GM23338 (cell line): ENCODE data around the gene GADD45A. TPM values are rescaled to one million over a fixed set of nuclear protein-coding genes. Genes with fewer than 3 reads are reported as not detected.

Experiments used
- ATAC-seq: fragments of 200-7000 bp; cut with Tn5 transposase; 3 replicates; pipeline ENCODE4 v1.9.1; 2020
- DNase-seq: peaks from one replicate; pipeline ENCODE4 v3.0.0-alpha.2; 2015; ENCODE audit warnings: low spot score
- H2AFZ ChIP-seq: fragments of 200-600 bp; sonication (generic); 2 replicates; pipeline ENCODE4 v1.8.0; 2016; ENCODE audit warnings: antibody characterized with exemption, mild to moderate bottlenecking, moderate library complexity
- H3F3A ChIP-seq: fragments of 200-600 bp; sonication (generic); replicated peaks from 2 replicates; pipeline ENCODE4 v1.8.0; 2017; ENCODE audit warnings: antibody characterized with exemption, mixed run types, low read depth
- H3K27ac ChIP-seq: fragments of 200-600 bp; sonication (generic); 2 replicates; pipeline ENCODE4 v1.6.1; 2016; ENCODE audit warnings: low read depth
- H3K27me3 ChIP-seq: fragments of 200-600 bp; sonication (generic); 2 replicates; pipeline ENCODE4 v1.8.0; 2016; ENCODE audit warnings: mild to moderate bottlenecking, mixed run types, moderate library complexity; ENCODE audit not compliant: insufficient read depth
- H3K36me3 ChIP-seq: fragments of 200-600 bp; sonication (generic); 2 replicates; pipeline ENCODE4 v1.8.0; 2016; ENCODE audit warnings: mild to moderate bottlenecking; ENCODE audit not compliant: insufficient read depth
- H3K4me1 ChIP-seq: fragments of 200-600 bp; sonication (generic); 2 replicates; pipeline ENCODE4 v1.8.0; 2016; ENCODE audit warnings: mild to moderate bottlenecking, moderate library complexity; ENCODE audit not compliant: insufficient read depth
- H3K4me2 ChIP-seq: fragments of 200-600 bp; sonication (generic); 2 replicates; pipeline ENCODE4 v1.7.1; 2017; ENCODE audit warnings: mixed run types
- H3K4me3 ChIP-seq: fragments of 200-600 bp; sonication (generic); 2 replicates; pipeline ENCODE4 v1.6.1; 2016; ENCODE audit warnings: mixed run types
- H3K79me2 ChIP-seq: fragments of 200-600 bp; sonication (generic); replicated peaks from 2 replicates; pipeline ENCODE4 v1.8.0; 2017; ENCODE audit warnings: mild to moderate bottlenecking; ENCODE audit not compliant: insufficient read depth
- H3K9me2 ChIP-seq: fragments of 200-600 bp; sonication (generic); 2 replicates; pipeline ENCODE4 v1.8.0; 2017; ENCODE audit not compliant: insufficient read depth
- H4K20me1 ChIP-seq: fragments of 200-600 bp; sonication (generic); replicated peaks from 2 replicates; pipeline ENCODE4 v1.8.0; 2017; ENCODE audit warnings: mild to moderate bottlenecking; ENCODE audit not compliant: insufficient read depth
- H3K27ac Mint-ChIP-seq: 2 replicates; pipeline ENCODE4 v1.8.0; 2020; ENCODE audit warnings: inconsistent platforms, mild to moderate bottlenecking, moderate library complexity, mixed read lengths
- H3K27me3 Mint-ChIP-seq: 3 replicates; pipeline ENCODE4 v1.8.0; 2022; ENCODE audit warnings: low read depth, mild to moderate bottlenecking, moderate library complexity, mixed read lengths, inconsistent platforms; ENCODE audit not compliant: insufficient read depth, poor library complexity
- H3K36me3 Mint-ChIP-seq: 3 replicates; pipeline ENCODE4 v1.8.0; 2021; ENCODE audit warnings: low read depth, mild to moderate bottlenecking, inconsistent platforms, moderate library complexity, mixed read lengths
- H3K4me1 Mint-ChIP-seq: 3 replicates; pipeline ENCODE4 v1.8.0; 2020; ENCODE audit warnings: mild to moderate bottlenecking, inconsistent platforms, mixed read lengths
- H3K4me3 Mint-ChIP-seq: 3 replicates; pipeline ENCODE4 v1.8.0; 2021; ENCODE audit warnings: moderate library complexity, mild to moderate bottlenecking, inconsistent platforms, mixed read lengths
- H3K9me3 Mint-ChIP-seq: 3 replicates; pipeline ENCODE4 v1.8.0; 2020; ENCODE audit warnings: moderate library complexity, mild to moderate bottlenecking, inconsistent platforms, mixed read lengths
- EZH2 ChIP-seq: fragments of 200-600 bp; sonication (generic); IDR thresholded peaks from one replicate; pipeline ENCODE4 v1.8.0; 2017; ENCODE audit warnings: antibody characterized with exemption, mild to moderate bottlenecking, low read depth; ENCODE audit not compliant: unreplicated experiment
- EZH2phosphoT487 ChIP-seq: fragments of 200-600 bp; sonication (generic); IDR thresholded peaks from one replicate; pipeline ENCODE4 v1.8.1; 2018; ENCODE audit warnings: antibody characterized with exemption; ENCODE audit not compliant: unreplicated experiment
- JUNB ChIP-seq: IDR thresholded peaks from one replicate; pipeline ENCODE4 v1.6.1; 2016; ENCODE audit warnings: antibody characterized with exemption; ENCODE audit not compliant: unreplicated experiment
- POLR2AphosphoS5 ChIP-seq: IDR thresholded peaks from 2 replicates; pipeline ENCODE4 v1.6.1; 2016; ENCODE audit warnings: antibody characterized with exemption, low read depth
- REST ChIP-seq: IDR thresholded peaks from one replicate; pipeline ENCODE4 v1.6.1; 2018; ENCODE audit warnings: antibody characterized with exemption; ENCODE audit not compliant: unreplicated experiment
- ZNF331 ChIP-seq: fragments of 250-450 bp; sonication (Bioruptor Pico); IDR thresholded peaks from 2 replicates; pipeline ENCODE4 v1.5.0; 2020; ENCODE audit warnings: low read depth, mild to moderate bottlenecking, moderate library complexity
- polyA plus RNA-seq: library from polyadenylated mRNA; unstranded; fragments of >200 nt; fragmentation: Nextera tagmentation; extraction: Ambion mirVana; gene quantifications from 2 replicates; pipeline ENCODE4 v1.2.1, GENCODE V29; 2016
- total RNA-seq: library from RNA; depleted of rRNA; stranded (reverse); fragments of >200 nt; shearing (Covaris generic); gene quantifications from 2 replicates; pipeline ENCODE4 v1.2.3, GENCODE V29; 2014
- TF ChIP-seq, protein P1 (sequence below), 2 experiments: fragments of 200-600 bp in 1 of 2; sonication (generic) in 1 of 2; conservative IDR thresholded peaks; 2 replicates each; pipeline versions ENCODE4 v1.5.1 to v1.6.1; 2016 to 2017; ENCODE audit warnings: antibody characterized with exemption in 2 of 2, low read depth in 2 of 2, mild to moderate bottlenecking in 2 of 2, moderate library complexity in 1 of 2

Gene GADD45A
- total and polyA plus RNA-seq, 2 experiments from 2014 or later = 25.9 to 39.5 TPM

GRCh38 chr1:67735206-67735605 lies 50.2 kb downstream of the GADD45A start:
- no peak for ATAC-seq
- Mint-ChIP-seq H3K36me3 (no peaks in the 10 kb centered on the region), H3K4me1 (peaks cover 32% of the 10 kb centered on the region), H3K9me3 (no peaks in the 10 kb centered on the region), H3K27me3 (peaks cover 2% of the 10 kb centered on the region), H3K27ac (no peak overlapping the region), H3K4me3 (no peak overlapping the region)
- H3K27ac ChIP-seq = no peak overlapping the region
- H3K36me3 ChIP-seq = no peaks in the 10 kb centered on the region
- no peaks in the 10 kb centered on the region for H3K79me2 ChIP-seq
- H3F3A ChIP-seq = no peaks in the 10 kb centered on the region
- no peak for TF ChIP-seq ZNF331 (CRISPR knock-in tag)
- TF ChIP-seq REST = no peak
- no peak for TF ChIP-seq EZH2phosphoT487
- TF ChIP-seq JUNB = no peak
- TF ChIP-seq POLR2AphosphoS5 = no peak
- TF ChIP-seq, protein P1, sequence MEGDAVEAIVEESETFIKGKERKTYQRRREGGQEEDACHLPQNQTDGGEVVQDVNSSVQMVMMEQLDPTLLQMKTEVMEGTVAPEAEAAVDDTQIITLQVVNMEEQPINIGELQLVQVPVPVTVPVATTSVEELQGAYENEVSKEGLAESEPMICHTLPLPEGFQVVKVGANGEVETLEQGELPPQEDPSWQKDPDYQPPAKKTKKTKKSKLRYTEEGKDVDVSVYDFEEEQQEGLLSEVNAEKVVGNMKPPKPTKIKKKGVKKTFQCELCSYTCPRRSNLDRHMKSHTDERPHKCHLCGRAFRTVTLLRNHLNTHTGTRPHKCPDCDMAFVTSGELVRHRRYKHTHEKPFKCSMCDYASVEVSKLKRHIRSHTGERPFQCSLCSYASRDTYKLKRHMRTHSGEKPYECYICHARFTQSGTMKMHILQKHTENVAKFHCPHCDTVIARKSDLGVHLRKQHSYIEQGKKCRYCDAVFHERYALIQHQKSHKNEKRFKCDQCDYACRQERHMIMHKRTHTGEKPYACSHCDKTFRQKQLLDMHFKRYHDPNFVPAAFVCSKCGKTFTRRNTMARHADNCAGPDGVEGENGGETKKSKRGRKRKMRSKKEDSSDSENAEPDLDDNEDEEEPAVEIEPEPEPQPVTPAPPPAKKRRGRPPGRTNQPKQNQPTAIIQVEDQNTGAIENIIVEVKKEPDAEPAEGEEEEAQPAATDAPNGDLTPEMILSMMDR (conservative IDR thresholded peaks at IDR 0.05; ENCODE audit: low read depth in 2 of 2) = no peak
- no peak for TF ChIP-seq EZH2
- H4K20me1 ChIP-seq = no peaks in the 10 kb centered on the region
- no peaks in the 10 kb centered on the region for H3K9me2 ChIP-seq
- no peaks in the 10 kb centered on the region for H3K27me3 ChIP-seq
- H2AFZ ChIP-seq = no peak overlapping the region
- no peak overlapping the region for H3K4me3 ChIP-seq
- no peak overlapping the region for H3K4me2 ChIP-seq
- peaks cover 20% of the 10 kb centered on the region; the same call in 1 of the 2 replicates for H3K4me1 ChIP-seq
- DNase-seq = no peak

DNA sequence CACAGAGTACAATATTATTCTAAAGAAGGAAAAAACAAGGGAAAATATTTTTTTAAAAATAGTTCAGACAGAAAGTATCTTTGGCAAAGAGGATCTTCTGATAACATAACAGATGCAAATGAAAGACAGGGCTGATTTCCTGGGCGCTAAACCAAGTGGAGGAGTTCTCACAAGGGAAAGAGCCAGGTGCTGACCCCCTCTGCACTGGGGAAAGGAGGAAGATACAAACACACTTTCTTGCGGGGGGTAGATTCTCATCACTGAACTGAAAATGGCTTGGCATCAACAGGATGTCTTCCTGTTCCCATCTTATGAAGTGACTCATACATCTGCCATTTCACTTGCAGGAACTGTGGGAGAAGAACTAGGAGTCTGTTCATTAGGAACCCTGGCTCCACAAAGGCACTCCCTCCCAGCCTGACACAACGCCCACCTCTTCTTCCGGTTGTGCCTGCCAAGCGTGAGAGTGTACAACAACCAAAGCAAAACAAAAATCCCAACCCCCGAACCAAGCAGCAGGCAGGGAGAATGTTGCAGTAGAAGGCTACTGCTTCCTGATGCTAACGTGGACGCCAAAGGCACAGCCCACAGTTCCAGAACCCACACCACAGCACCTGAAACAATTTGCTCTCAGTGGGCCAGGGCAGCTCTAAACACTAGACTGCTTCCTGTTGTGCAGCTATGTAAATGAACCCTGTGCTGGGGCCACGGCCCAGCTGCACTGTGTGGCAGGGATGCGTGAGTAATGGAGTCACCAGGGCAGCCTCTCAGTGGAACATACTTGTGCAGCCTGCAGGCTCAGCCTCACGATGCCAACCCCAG lies 51.0 kb downstream of the GADD45A start:
- no peaks in the 10 kb centered on the region for H3K79me2 ChIP-seq
- Mint-ChIP-seq H3K27me3 (peaks cover 2% of the 10 kb centered on the region), H3K36me3 (no peaks in the 10 kb centered on the region), H3K4me1 (peaks cover 30% of the 10 kb centered on the region), H3K27ac (no peak overlapping the region; the same call in 1 of the 2 replicates), H3K9me3 (no peaks in the 10 kb centered on the region), H3K4me3 (no peak overlapping the region)
- H3K4me1 ChIP-seq = peaks cover 20% of the 10 kb centered on the region; the same call in 1 of the 2 replicates
- H4K20me1 ChIP-seq = no peaks in the 10 kb centered on the region
- no peaks in the 10 kb centered on the region for H3F3A ChIP-seq
- H3K36me3 ChIP-seq = no peaks in the 10 kb centered on the region
- H3K4me2 ChIP-seq = peak overlapping the region; percentile 32; the same call in 1 of the 2 replicates
- H2AFZ ChIP-seq = no peak overlapping the region
- peak; percentile 72 for ATAC-seq
- no peak overlapping the region for H3K4me3 ChIP-seq
- H3K27ac ChIP-seq = peak overlapping the region; percentile 1; the same call in 1 of the 2 replicates
- DNase-seq = no peak
- no peaks in the 10 kb centered on the region for H3K27me3 ChIP-seq
- H3K9me2 ChIP-seq = no peaks in the 10 kb centered on the region
- TF ChIP-seq REST = no peak
